HG03045 (cell line): ENCODE results near the gene KCNK3.

Experiments used
- ATAC-seq: cut with Tn5 transposase; IDR thresholded peaks from one replicate; pipeline ENCODE4 v1.9.1; 2021; ENCODE audit warnings: mild to moderate bottlenecking, moderate library complexity; ENCODE audit not compliant: unreplicated experiment

KCNK3 gene

GRCh38 chr2:26687801-26688200 lies 4.7 kb upstream of the KCNK3 start:
- ATAC-seq, result no peak

DNA sequence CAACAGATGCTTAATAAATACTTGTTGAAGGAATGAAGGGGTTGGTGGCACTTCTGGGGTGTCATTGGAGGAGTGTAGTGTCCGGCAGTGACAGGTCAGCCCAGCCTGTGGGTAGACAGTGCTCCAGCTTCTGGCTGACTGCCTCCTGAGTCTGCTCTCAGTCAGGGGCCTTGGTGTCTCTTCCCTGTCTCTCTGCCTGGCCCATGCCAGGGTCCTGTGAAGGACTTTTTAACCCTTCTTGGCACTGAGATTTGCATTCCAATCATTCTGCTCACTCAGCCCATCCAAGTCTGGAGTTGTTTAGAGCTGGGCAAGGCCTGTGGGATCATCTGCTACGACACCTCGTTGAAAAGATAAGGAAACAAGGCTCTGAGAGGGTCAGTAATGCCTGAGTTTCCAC lies 1.4 kb upstream of the KCNK3 start:
- no peak for ATAC-seq

DNA sequence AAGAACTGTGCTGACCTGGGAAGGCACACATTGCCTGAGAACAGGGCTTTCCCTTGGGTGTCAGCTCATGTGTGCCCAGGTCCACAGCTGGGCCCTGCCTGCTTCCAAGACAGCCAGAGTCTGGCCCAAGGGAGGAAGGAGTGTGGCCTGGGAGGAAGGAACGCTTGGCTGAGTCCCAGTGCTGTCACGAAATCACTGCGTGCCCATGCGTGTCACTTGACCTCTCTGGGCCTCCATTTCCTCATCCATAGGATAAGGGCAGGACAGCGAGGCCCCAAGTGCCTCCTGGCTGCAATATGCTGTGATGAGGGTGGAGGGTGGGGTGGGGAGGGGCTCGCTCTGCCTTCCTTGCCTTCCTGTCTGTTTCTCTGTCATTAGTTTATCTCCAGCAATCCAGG lies 642 bp upstream of the KCNK3 start:
- ATAC-seq, result no peak

DNA sequence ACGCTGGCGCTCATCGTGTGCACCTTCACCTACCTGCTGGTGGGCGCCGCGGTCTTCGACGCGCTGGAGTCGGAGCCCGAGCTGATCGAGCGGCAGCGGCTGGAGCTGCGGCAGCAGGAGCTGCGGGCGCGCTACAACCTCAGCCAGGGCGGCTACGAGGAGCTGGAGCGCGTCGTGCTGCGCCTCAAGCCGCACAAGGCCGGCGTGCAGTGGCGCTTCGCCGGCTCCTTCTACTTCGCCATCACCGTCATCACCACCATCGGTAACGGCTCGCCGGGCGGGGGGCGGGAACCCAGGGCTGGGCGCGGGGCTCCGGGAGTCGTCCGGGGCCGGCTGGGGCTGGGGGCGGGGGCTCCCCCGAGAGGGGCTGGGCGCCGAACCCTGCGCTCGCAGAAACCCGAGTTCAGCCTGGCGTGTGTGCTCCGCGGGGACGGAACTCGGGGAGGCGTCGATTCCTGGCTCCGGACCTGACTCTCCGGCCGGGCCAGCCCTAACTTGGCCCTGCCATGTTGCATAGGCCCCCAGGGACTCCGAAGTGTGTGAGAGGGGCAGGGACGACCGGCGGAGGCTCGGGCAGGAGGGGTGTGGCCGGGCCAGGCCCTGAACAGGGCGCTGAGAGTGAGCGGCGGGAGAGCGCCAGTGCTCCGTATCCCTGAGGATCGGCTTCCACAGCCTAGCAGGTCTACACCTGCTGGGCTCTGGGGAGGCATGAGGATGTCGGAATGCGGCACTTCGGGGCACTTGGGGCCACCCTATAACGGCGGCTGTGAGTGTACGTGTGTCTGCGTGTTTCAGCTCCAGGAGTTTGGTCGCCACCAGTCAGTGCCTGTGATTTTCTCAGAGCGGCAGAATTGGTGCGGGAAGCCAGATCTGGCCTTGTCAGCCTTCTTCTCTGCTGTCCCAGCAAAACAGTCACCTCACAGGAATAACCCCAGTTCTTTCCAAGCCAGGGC lies 651 bp downstream of the KCNK3 start:
- no peak for ATAC-seq

DNA sequence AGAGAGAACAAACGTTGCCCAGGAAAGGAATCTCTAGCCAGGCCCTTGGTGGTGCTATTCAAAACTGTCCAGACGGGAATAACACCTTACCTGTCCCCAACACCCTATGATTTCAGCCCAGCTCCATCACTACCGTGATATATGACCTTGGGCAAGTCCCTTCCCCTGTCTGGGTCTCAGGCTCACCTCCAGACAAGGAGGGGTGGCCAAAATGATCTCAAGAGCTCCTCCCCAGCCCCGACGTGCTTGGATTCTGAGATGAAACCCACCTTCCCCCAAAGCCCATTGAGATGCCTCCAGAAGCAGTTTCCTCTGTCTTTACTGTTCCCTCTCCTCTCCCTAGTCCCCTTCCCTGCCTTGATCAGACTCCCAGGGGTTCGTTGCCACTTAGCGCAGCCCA lies 1.5 kb downstream of the KCNK3 start:
- ATAC-seq, result no peak

- ATAC-seq, result no peak
Measured at GRCh38 chr2:26696351-26696816, 3.9 kb downstream of the KCNK3 start.

- ATAC-seq, result no peak
Measured at GRCh38 chr2:26697425-26697824, 4.9 kb downstream of the KCNK3 start.

DNA sequence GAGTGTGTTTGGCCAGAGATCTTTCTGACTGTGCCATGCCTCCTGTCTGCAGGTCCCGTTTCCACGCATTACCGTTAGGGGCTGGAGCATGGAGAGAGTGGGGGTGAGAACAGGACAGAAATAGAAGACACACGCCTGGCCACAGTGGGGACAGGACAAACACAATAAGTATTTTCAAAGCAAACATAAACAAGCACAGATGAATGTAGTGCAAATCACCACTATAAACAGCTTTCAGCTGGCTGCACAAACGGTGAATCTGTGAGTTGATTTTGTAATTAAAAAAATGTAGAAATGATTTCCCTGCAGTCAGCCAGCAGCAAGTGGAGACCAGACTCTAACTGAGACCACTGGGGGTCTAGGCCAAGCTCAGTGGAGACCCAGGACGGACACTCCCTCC lies 6.8 kb downstream of the KCNK3 start:
- ATAC-seq, result no peak

DNA sequence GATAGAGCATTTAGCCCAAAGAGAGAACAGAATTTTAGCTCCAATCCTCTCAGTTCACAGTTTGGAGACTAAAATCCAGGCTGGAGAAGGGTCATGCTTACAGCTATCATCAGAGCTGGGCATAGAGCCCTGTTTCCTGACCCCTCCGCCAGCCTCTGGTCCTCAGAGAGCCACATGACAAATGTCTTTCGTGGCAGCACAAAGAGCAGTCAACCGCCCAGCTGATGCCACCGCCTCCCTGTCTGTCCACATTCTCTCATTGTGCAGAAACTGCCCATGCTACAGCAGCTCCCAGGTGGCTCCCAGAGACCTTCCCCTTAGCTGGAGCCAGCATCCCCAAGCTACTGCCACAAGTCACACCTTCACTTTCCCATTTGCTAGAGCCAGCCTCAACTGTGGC lies 7.6 kb downstream of the KCNK3 start:
- ATAC-seq, result no peak

- no peak for ATAC-seq
Measured at GRCh38 chr2:26701596-26701995, 9.1 kb downstream of the KCNK3 start.

DNA sequence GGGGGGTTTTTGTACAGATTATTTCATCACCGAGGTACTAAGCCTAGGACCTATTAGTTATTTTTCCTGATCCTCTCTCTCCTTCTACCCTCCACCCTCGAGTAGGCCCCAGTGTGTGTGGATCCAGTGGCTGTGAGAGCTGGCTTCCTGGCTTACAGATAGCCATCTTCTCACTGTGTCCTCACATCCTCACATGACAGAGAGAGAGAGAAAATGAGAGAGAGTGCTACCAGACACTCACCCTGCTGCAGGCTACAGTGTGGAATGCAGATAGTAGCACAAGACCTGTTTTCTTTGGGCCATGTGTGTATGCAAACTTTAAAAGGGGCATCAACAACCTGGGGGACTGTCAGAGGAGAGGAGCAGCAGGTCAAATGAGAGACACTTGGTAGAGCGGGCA lies 9.5 kb downstream of the KCNK3 start:
- ATAC-seq, result no peak

- ATAC-seq, result no peak
Measured at GRCh38 chr2:26704441-26704977, 12.0 kb downstream of the KCNK3 start.

- no peak for ATAC-seq
Measured at GRCh38 chr2:26705126-26705525, 12.6 kb downstream of the KCNK3 start.

GRCh38 chr2:26706093-26706492 lies 13.6 kb downstream of the KCNK3 start:
- no peak for ATAC-seq

DNA sequence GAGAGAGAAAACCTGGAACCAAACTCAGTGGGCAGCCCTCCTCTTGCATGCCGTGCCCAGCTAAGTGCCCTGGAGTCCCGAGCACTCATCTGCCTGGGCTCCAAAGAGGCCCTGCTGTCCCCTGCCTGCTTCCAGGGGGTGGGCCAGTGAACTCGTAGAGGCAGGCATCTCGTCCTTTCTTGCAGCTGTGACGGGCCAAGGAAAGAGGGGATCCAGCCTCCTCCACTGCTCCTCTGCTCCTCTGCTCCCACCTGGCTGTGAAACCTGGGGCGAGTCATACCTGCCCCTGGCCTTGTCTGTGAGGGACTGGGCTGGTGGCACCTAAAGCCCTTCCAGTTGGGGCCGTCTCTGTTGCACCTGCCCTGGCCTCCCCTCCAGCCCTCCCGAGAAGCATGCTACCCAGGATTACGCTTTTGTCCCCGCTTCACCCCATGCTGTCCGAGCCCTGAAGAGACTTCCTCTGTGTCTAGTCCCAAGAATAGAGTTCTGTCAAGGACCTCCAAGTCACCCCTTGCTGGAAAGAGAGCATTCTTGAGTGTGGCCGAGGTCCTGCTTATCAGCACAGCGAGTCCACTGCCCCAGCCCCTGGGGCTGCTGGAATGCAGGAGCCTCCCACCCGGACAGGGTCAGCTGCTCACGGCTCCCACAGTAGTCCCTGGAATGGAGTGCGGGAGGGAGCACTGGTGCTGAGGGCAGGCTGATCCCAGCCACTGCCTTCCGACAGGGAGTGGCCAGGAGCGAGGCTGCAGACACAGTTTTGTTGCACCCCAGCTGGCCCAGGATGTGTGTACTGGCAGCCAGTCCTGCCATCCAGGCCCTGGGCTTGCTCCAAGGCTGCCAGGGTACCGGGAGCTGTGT lies 14.3 kb downstream of the KCNK3 start:
- ATAC-seq, result no peak

DNA sequence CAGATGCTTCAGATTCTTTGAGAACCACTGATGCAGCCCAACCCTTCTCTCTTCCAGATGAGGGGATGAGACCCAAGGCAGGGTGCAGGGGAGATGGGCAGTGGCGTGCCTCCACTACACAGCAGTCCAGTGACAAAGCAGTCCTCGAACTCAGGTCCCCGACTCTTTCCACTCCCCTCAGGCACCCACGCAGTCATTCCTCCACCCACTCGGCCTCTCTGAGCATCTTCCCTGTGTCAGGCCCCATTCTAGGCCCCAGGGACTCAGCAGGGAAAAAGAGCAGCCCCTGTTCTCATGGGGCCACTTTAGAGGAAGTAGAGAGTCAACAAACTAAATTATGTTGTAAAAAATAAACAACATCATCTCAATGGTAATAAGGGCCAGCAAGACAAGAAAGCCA lies 15.2 kb downstream of the KCNK3 start:
- ATAC-seq, result no peak

DNA sequence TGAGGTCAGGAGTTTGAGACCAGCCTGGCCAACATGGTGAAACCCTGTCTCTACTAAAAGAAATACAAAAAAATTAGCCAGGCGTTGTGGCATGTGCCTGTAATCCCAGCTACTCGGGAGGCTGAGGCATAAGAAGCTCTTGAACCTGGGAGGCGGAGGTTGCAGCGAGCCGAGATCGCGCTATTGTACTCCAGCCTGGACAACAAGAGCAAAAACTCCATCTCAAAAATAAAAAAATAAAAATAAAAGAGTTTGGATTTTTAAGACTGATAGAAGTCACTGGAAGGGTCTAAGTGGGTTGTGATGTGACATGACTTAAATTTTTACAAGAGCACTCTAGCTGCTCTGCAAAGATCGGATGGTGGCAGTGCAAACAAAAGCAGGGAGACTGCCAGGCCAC lies 15.9 kb downstream of the KCNK3 start:
- no peak for ATAC-seq

- ATAC-seq, result no peak
Measured at GRCh38 chr2:26709323-26710110, 17.0 kb downstream of the KCNK3 start.

DNA sequence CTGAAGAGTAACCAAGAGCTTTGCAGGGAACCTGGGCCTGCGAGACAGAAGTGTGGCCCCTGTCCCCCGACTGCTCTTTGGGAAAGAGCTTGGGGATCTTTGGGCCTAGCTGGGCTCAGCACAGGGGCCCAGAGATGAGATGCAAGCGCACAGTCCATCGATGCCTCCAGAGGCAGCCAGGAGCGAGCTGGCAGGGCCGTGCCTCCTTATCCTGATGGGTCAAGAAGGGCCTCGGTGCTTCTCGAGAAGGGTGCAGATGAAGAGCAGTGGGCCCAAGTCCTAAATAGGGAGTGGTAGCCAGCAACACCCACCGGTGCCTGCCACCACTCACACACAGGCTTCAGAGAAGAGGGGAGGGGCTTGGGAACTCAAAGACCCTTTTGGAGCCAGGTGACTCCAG lies 17.6 kb downstream of the KCNK3 start:
- no peak for ATAC-seq

DNA sequence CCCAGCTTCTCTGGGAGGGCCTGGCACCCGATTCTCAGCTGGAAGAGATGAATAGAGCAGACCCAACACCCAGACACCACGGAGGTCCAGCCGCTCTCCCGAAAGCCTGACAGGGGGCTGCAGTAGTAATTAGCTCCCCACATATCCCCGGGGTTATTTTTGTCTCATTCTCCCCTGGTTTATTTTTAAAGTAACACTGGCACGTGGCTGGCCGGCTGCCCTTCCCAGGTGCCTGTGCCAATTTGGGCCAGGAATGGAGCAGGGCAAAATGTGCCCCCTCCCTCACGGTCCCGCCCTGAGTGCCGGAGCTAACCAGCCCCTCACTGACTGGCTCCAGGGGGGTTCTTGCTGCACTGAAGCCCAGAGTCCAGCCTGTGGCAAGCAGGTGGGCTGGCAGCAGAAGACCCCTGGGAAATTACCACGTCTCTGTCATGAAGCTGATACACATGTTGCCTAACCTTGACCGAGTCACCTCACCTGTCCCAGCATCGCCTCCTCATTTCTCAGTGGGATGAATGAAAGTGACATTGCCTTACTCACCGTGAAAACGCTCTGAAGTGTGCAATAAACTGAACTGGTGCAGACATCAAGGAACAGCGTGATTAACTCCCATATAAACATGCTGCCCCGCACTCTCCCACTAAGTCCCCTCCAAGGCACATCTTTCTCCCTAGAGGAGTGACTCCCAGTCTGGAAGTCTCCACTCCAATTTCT lies 18.4 kb downstream of the KCNK3 start:
- no peak for ATAC-seq
